Measurements from ENCODE around the gene GPC4.

GPC4 gene

DNA sequence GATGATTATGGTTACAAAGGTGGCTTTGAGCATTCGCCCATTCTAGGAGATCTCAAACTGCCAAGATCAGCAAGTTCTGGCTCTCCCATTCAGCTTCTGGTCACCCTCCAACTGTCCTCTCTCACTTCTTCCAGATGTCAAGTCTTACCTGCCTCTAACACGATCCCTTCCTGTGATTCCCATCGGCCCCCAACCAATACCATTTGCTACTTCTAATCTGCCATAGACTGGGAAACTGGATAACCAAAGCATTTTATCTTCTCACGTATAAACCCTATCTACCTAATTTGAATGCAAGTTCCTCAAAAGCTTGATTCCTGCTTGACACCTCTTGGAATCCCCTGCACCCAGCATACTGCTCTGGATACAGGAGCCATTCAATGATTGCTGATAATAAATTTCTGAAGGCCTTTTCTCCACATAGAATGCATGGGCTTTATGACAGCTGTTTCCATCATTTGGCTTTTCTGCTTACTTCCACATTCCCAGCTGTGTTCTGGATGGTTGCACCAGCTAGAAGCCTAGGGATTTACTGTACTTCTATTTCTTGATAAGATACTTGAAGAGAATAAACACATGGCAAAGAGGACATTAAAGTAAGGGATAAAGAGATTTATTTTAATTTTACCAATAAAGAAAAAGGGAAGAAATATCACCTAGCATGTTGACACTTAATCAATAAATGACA lies 9.6 kb downstream of the GPC4 start:
- no peak for DNase-seq

DNA sequence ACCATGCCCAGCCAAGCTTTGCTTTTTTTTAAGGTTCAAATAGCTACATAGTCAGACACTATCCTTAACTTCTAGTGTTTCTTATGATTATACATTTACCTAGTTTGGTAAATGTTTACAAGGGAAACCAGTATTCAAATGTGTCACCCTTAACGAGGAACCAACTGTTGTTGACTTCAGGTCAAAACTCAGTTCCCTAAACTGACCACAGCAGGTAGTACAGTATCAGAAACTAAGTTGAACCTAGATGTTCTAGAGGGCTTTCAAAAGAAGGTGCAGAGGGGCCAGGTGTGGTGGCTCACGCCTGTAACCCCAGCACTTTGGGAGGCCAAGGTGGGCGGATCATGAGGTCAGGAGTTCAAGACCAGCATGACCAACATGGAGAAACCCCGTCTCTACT lies 11.3 kb downstream of the GPC4 start:
- no peak for DNase-seq

DNA sequence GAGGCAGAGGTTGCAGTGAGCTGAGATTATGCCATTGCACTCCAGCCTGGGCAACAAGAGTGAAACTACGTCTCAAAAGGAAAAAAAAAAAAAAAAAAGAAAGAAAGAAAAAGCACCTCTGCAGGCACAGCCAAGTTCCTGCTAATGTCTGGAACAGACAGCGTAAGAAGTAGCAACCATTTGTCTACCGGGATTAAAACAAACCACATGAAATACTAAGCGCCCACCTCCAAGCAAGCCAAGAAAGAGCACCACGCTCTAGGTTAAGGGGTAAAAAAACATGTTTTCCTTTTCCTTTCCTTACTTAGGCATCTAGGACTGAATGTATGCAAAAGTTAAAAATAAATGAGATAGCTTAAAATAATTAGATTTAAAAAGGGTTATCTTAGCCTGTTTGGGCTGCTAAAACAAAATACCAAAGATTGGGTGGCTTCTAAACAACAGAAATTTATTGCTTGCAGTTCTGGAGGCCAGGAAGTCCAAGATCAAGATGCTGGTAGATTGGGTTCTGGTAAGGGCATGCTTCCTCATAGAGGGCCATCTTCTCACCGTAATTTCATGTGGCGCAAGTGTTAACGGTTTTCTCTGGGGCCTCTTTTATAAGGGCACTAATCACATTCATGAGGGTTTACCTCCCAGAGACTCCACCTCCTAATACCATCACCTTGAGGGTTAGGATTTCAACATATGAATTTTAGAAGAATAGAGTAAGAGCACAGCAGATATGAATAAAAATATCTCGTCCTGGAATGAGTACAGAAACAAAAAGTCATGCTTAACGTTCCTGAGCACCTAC lies 12.3 kb downstream of the GPC4 start:
- DNase-seq, result no peak

DNA sequence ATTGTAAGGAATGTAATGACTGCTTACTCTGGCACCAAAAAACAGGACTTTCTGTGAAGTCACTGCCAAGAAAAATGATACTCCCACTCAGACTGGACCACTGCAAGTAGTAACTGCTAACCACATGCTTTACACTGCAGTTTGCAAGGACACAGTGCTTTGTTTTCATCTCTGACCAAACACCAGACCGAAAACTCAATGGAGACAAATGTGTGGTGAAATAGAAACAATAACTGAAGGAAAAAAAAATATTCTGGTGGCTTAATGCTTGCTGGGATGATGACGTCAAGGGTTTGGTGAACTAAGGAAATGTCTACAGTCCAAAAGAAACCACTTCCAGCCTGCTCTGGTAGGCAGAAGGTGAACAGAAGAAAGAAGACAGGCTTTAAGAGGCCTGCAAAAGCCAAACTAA lies 13.2 kb downstream of the GPC4 start:
- DNase-seq, result no peak

DNA sequence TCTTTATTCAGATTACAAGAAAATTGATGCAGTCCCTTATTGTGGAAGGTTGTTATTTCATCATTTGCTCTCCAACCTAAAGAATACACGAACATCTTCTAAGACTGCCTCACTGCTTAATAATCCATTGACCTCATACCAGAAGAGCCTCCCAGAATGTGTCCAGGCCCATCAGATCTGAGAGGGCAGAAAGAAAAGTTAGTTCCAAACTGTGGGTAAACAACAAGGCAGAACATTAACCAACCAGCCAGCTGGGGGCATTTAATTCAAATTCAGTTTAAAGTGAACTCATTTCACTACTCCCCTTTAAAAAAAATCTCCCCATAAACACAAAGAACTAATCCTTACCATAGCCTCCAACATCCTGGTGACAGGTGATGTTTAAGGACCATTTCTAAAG lies 13.8 kb downstream of the GPC4 start:
- no peak for DNase-seq

DNA sequence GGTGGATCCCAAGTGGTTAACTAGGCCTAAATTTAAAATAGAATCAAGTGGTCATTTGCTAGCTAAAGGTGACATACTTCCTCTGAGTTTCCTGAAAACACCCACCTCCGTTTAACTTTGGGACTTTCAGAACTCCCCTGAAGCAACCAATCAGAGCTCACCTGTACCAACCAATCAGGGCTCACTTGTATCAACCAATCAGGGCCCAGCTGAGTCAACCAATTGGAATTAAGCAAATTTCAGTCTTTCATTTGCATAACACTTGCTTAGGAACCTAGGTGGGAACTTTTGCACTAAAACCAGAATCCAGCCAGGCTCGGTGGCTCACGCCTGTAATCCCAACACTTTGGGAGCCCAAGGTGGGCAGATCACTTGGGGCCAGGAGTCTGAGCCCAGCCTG lies 15.9 kb downstream of the GPC4 start:
- DNase-seq, result no peak

DNA sequence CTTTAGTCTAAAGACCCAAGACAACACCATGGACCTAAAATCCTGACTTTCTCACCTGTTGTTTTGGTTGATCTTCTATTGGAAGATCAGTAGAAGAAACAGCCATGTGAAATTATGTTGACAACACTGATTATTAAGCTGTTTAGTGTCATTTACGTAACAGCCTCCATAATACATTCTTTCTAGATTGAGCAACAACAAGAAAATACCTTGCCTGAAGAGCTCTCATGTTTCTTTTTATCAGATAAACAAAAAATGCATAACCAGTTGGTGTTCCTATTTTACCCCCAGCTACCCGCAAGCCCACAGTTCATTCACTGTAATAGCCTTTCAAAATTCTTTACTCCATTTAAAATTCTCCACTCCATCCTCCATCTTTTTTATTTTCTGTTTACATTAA lies 20.5 kb downstream of the GPC4 start:
- no peak for DNase-seq

DNA sequence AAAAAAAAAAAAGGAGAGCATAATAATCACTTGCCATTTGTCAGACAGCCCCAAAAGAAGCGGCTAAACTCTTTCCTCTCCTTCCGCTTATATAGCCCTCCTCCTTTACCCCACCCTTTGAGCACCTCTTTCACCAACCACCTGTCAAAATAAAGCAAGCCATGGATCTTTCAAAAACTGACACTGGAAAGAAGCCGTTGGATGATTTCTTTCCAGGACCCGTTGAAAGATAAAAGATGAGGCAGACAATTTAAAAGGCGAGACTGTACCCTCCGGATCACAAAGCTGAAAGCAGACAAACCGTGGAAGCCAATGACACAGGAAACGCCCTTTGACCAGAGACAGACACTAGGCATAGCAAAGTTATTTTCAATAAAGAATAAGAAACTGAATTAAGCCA lies 22.6 kb downstream of the GPC4 start:
- DNase-seq, result no peak

DNA sequence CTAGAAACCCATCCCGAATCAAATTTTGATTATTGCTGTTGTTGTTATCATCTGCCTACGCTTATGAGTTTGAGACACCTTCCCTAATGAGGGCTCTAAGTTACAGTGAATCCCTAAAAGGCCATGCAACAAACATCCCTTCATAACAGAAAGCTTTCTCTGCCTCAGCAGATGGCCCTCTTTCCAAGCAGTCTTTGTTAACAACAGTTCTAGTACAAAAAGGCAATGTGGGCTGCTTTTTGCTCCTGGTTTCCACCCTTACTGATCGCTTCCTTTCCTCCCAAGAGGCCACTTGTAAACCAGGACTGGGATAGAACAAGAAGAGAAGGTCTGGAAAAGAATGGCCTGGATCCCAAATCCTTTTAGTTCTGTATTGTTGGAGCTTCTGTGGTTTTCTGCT lies 24.2 kb downstream of the GPC4 start:
- DNase-seq, result no peak

DNA sequence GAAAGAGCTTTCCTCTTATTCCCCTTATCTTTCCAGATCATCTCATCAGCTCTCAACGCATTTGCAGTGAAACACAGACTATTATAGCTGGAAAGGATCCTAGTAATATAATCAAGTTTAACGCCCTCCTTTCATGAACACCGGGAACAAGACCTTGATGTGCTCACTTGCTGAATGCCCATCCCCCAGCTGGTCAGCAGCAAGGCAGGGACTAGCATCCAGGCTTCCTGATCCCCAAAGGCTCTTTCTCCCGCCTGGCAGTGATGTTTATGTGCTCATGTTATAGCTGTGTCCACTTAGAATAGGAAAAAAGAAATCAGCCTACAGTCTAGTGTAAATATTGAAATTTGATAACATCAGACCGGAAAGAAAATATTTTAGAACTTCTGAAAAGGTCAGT lies 24.6 kb downstream of the GPC4 start:
- no peak for DNase-seq

DNA sequence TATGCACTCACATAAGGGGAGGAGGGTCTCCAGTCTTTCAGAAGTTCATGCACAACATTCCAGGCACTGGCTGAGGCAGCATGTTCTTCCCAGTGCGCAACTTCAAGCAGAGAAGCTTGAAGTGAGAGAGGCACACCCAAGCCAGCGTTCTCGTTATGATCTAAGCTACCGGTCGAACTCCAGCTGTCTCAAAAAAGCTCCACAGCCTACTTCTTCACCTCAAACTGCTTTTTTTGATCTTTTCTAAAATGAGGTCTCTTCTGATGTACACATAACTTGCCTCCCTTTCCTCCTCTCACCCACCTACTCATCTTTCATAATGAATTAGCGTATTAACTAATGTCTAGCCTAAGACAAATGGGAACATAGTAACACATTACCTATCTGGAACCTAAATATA lies 25.3 kb downstream of the GPC4 start:
- DNase-seq, result no peak

DNA sequence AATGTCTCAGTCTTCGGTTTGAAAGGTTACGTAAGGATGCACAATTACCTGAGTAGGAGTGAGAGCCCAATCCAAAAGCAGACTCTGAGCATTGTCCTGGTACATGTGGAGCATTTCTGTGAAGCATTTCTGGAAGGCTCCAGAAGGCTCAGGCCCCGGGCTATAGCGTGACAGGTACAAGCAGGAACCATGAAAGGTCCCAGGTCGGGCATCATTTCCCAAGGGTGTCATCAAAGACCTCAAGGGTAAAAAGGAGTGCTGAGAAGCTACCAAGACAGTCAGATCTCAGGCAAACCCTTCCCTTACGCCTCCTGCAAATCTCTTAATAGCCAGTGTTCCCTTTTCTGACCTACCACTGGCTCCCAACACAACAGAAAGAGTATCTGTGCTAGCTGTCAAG lies 30.8 kb downstream of the GPC4 start:
- DNase-seq, result no peak

DNA sequence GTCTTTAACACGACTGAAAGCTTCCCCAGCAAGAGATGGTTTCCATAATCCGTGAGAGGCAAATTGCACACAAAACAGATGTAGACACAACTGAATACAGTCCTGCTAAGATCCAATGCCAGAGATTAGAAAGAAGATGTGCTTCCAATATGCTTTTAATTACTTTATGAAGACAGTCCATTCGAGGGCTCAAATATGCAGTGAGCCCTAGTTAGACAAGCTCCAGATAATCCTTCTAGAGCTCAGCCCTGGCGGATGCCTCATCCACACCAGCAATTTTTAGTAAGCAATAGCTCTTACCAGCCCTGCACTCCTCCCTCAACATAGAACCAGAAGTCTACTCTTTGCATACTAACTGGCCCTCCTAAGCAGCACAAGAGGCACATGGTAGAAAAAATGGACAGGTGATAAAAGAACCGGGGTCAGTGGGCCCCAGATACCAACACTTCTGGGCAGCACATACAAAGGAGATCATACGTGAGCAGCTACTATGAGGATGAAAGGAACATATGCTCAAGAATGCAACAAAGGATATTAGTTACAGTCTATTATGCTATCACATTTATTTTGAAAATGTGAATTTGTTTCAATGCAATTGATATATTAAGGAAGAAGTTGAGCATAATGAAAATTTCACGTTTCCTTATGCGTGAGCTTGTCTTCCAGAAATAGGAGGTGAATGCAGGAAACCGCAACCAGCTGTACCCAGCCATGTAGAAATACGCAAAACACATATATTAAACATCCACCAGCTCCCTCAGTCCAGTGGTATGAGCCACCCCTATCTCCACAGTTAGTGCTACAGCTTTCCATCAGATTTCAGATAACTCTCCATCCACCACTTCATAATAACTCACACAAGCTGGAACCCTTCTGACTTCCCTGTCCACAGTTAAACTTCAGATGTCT lies 34.3 kb downstream of the GPC4 start:
- DNase-seq, result no peak

DNA sequence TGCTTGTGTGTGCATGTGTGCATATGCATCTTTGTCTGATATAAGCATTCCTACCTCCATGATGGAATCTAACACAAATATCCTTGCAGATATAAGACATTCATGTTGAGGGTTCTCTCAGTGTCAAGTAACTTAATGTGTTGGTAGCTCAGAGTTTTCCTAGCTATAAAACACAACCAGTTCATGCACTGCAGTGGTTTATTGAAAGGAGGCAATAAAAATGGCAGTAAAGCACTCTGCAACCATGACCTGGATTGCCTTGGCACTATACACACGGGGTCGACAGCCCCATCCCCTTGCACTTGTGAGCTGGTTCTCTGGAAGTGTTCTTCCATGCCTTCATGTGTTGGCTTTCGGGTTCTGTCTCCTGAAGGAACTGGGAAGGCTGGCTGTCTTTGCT lies 38.9 kb downstream of the GPC4 start:
- no peak for DNase-seq

DNA sequence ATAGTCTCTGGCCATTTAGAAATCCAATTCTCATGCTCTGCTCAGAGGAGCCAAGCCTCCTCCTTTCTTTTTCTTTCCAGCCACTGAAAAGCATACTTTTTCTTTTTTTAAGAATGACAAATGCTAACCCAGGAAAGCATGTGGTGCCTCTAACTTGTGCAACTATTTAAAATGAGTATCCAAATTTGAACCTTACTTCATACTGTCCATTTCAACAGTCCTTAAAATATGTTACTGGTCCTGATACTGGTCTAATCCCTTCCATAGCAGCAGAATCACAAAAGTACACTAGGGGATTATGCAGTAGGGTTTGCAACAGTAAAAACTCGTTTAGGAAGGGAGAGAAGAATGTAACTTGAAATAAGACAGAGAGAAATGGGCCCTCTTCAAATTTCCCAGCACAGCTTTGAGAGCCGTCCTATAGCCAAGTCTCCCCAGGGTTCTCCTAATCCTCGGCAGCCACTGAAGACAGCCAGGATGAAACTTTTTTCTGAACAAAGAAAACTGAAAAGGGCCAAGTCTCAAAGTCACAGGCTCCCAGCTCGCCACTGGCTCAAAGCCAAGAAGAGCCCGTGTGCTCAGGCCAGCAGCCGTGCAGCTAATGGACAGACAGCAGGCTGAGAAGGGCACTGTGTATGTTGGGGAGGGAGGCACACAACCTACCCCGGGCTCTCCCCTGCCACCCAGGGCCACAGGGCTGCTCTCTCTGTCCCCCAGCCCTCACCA lies 39.5 kb downstream of the GPC4 start:
- no peak for DNase-seq

DNA sequence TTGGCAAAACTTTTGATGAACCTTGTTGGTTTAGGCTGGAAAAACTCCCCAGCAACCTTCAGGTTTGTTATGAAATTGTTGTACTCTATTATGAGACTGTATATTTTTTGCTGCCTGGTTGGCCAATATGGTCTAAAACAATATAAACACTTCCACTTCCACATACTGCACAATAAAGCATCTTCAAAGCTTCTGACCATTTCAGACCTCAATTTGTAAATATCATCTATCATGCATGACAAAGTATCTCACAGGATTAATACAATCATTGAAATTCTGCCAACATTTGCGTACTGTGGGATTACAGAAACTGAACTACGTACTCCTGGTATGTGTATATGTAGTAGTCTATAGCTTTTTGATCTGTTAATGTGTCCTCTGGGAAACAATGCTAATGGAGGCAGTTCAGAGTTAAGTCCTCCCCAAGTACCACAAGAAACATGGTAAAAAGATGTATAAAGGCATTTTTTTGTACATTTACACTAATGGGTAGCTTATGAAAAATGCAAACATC lies 40.4 kb downstream of the GPC4 start:
- no peak for DNase-seq

DNA sequence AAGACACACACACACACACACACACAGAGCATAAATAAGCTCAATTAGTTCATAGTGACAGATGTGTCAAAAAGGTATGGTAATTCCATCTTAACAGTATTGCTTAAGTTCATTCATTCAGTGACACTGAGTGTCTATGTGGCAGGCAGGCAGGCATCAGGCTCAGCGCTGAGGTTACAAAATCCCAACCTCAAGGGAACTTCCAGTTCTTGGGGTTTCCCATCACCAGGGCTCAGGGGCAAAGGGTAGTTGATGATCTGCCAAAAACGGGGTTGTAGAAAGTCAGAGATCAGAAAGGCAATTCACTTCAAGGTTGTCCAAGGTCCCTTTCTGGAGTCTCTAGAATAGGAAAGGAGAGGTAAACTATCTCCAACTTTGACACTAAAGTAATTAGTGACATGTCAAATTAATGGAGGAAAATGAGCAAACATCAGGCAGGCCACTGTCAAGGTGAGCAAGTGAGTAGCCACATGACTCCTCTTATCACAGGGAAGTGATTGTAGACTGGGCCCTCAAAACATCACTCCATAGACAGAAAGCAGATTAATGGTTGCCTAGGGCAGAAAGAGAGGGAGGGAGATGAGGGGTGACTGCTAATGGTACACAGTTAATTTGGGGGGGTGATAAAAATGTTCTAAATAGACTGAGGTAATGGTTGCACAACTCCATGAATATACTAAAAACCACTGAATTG lies 41.8 kb downstream of the GPC4 start:
- DNase-seq, result no peak

DNA sequence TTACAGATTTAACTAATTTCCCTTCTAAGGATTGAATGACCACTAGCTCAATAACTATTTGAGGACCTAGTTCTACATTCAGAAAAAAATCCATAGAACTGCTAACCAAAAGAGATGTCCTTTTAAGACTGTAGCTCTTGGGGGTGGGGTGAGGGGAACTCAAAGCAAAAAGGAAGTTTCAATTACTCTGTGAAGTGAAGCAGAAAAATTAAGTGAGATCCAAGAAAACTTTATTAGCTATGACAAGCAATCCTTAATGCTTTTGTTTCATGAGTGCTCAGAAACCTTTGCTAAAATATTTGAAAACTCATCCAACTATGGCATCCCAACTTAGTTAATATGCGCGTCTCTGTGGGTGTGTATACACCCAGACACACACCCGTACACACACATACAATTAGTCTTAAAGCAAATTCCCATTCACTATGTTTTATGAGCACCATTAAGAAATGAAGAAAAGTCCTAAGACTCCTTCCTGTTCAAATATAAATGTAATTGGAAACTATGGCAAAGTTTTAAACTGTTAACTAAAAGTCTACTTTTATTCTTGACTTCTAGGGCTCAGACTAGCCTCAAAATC lies 44.5 kb downstream of the GPC4 start:
- DNase-seq, result no peak

DNA sequence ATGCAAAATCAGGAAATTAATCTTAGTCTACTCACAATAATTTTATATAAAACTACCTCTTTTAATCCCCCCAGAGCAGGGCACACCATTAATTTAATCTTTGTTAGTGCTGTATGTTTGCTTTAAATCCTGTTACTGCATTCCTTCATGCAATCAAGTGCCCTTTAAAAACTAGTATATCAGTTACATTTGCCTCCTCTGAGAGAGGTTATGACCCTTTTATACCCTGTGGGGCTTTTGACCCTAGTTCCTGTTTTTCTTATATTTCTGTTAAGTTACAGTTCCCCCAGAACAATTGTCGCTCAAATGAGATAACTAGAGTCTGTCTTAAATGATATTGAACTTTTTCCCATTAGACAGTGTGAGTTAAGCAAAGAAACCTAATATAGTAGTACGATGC lies 46.2 kb downstream of the GPC4 start:
- no peak for DNase-seq

DNA sequence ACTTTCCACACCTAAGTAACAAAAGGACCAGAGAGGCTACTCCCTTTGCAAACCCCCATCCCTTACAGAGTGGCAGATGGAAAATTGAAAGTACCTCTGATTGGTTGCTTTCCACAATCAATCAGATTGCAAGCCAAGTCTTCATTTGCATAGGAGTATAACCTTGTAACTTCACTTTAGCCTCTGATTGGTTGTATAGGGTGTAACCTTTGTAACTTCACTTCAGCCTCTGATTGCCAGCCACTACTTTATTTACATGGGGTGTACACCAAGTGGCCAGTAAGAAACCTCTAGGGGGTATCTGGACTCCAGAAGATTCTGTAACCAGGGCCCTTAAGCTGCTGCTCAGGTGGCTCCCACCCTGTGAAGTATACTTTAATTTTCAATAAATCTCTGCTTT lies 48.6 kb downstream of the GPC4 start:
- DNase-seq, result no peak

DNA sequence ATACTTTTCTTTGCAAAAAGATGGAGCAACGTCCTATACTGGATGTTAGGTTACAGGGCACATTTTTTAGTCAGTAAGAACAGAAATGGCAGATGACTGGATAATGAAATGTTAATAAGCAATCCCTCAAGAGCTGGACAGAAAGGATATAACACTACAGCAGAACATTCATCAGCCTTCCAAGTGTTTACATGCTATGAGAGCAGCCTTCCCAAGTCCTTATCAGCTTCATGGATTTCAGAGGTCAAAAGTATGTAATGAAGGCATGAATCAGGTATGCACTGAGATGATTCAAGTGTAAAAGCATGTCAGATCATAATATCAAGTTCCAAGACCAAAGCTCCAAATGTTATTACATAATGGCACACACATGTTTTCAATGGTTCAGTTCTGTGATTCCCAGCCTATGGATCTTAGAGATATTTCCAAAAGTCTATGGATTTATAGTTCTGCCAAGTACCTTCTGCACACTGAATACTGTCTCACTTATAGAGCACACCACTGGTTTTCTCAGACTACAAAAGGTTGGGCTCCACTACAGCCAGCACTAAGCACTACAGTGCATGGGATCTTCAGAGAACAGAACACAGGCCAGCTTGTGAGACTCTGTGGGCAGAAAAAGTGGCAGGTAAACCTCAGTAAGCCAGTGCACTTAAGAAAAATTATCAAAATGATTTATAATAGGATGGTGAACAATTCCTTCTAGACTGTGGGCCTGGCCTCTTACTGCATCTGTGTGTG lies 49.2 kb downstream of the GPC4 start:
- DNase-seq, result no peak

Measured in activated CD4-positive, CD25-positive, alpha-beta regulatory T cell treated with anti-CD3 and anti-CD28 coated beads, Interleukin-2, amount 50 U/mL, for 72 hours (primary cell).